Naive thymus-derived CD8-positive, alpha-beta T cell (primary cell): ENCODE results near the gene SH3RF2. TPM values are rescaled to one million over a fixed set of nuclear protein-coding genes. Genes with fewer than 3 reads are reported as not detected.
"Not testable (repeated sequence)": the region's sequence is repeated elsewhere in the genome, so short reads cannot be mapped to it uniquely, and the experiment has no call there.

Source experiments
- ATAC-seq, 2 donors: fragments of 150-1000 bp; cut with Tn5 transposase in 1 of 2; sonication (Bioruptor Pico), chemical (Tn5 transposase) in 1 of 2; 1 replicate in 1 of 2; 2 replicates in 1 of 2; pipeline ENCODE4 v1.10.0; 2021; ENCODE audit warnings: mild to moderate bottlenecking in 2 of 2, moderate library complexity in 2 of 2
- POLR2A ChIA-PET: fragments of 350-600 bp; sonication (Branson Sonifier 250); formaldehyde crosslinking; loops from one replicate; lab custom pipeline; 2021; ENCODE audit warnings: antibody characterized with exemption; lab: Charles Lee
- DNase-seq, 10 donors: peaks; one replicate each; pipeline versions ENCODE4 v3.0.0 to v3.0.0-alpha.2; 2020 to 2022
- H3K27ac Mint-ChIP-seq, 10 donors: one replicate each; pipeline ENCODE4 v1.8.0; 2020 to 2022; ENCODE audit warnings: mild to moderate bottlenecking in 10 of 10, mixed read lengths in 10 of 10, moderate library complexity in 4 of 10, inconsistent platforms in 1 of 10
- H3K27me3 Mint-ChIP-seq, 5 donors: one replicate each; pipeline ENCODE4 v1.8.0; 2021 to 2022; ENCODE audit warnings: mixed read lengths in 5 of 5
- H3K36me3 Mint-ChIP-seq, 3 donors: one replicate each; pipeline ENCODE4 v1.8.0; 2020 to 2022; ENCODE audit warnings: mixed read lengths in 3 of 3, mild to moderate bottlenecking in 2 of 3, inconsistent platforms in 1 of 3
- H3K4me1 Mint-ChIP-seq, 4 donors: one replicate each; pipeline ENCODE4 v1.8.0; 2021 to 2022; ENCODE audit warnings: mixed read lengths in 4 of 4
- H3K4me3 Mint-ChIP-seq, 10 donors: one replicate each; pipeline ENCODE4 v1.8.0; 2020 to 2022; ENCODE audit warnings: mild to moderate bottlenecking in 10 of 10, mixed read lengths in 10 of 10, moderate library complexity in 6 of 10, inconsistent platforms in 1 of 10
- H3K9me3 Mint-ChIP-seq, 9 donors: one replicate each; pipeline ENCODE4 v1.8.0; 2020 to 2022; ENCODE audit warnings: mixed read lengths in 9 of 9, mild to moderate bottlenecking in 3 of 9, inconsistent platforms in 1 of 9, moderate library complexity in 1 of 9
- polyA plus RNA-seq, 3 donors: library from polyadenylated mRNA; unstranded; fragments of 300-500 nt; fragmentation: Illumina TruSeq; gene quantifications; one replicate each; pipeline ENCODE4 v1.2.3, GENCODE V29; 2021
- total RNA-seq, 8 experiments: library from RNA in 2 of 8; stranded (reverse) in 2 of 8; gene quantifications; one replicate each; pipeline ENCODE4 v1.2.3 and lab custom pipeline; 2021 to 2026

The SH3RF2 gene
- total and polyA plus RNA-seq, 5 experiments from 2014 or later = not detected

GRCh38 chr5:146098047-146098446 is 161.7 kb downstream of the SH3RF2 start:
- Mint-ChIP-seq H3K27ac (no peak overlapping the region), H3K27me3 (no peaks in the 10 kb centered on the region), H3K9me3 (no peaks in the 10 kb centered on the region), H3K4me3 (no peak overlapping the region), H3K36me3 (peaks cover 0 to 4% (median 2%) of the 10 kb centered on the region in 3 donors), H3K4me1 (no peaks in the 10 kb centered on the region)
- ATAC-seq = no peak
- no peak for DNase-seq
- POLR2A ChIA-PET = no interaction called here

- POLR2A ChIA-PET = interaction anchor here (0.6 kb wide), 1 partner anchor 648 kb away, joined by 5 read pairs; no protein-coding TSS in a partner anchor
- H3K4me1 Mint-ChIP-seq = no peaks in the 10 kb centered on the region
- H3K27ac Mint-ChIP-seq = no peak overlapping the region
Observed at GRCh38 chr5:146101646-146102045, 165.3 kb downstream of the SH3RF2 start.

GRCh38 chr5:146103594-146103993 is 167.2 kb downstream of the SH3RF2 start:
- H3K27me3 Mint-ChIP-seq = no peaks in the 10 kb centered on the region
- H3K27ac Mint-ChIP-seq = no peak overlapping the region
- no peak for ATAC-seq
- no peaks in the 10 kb centered on the region for H3K9me3 Mint-ChIP-seq
- no peak for DNase-seq
- peaks cover 0 to 12% (median 8%) of the 10 kb centered on the region in 3 donors for H3K36me3 Mint-ChIP-seq
- POLR2A ChIA-PET = no interaction called here
- no peak overlapping the region for H3K4me3 Mint-ChIP-seq
- no peaks in the 10 kb centered on the region for H3K4me1 Mint-ChIP-seq

More at GRCh38 chr5:146101646-146102045, 165.3 kb downstream of the SH3RF2 start:
- DNase-seq (no peak), ATAC-seq (no peak)
- H3K4me3 Mint-ChIP-seq = no peak overlapping the region
- no peaks in the 10 kb centered on the region for H3K9me3 Mint-ChIP-seq
- H3K36me3 Mint-ChIP-seq = peaks cover 0 to 12% (median 12%) of the 10 kb centered on the region in 3 donors
- no peaks in the 10 kb centered on the region for H3K27me3 Mint-ChIP-seq

- H3K9me3 Mint-ChIP-seq = no peaks in the 10 kb centered on the region
- no peak within 1 kb of the TSS for H3K4me3 Mint-ChIP-seq
- ATAC-seq (no peak), DNase-seq (no peak)
- H3K4me1 Mint-ChIP-seq = peaks cover 0 to 5% (median 0%) of the 10 kb centered on the region in 4 donors
- no peak within 1 kb of the TSS for H3K27ac Mint-ChIP-seq
- POLR2A ChIA-PET = no interaction called here
- H3K27me3 Mint-ChIP-seq = no peaks in the 10 kb centered on the region
- peaks cover 0 to 15% (median 8%) of the 10 kb centered on the region in 3 donors for H3K36me3 Mint-ChIP-seq
Observed at GRCh38 chr5:146105477-146105876, 169.1 kb downstream of the SH3RF2 start, which contains the start of gene PLAC8L1. Gene PLAC8L1 (minus strand): TSS chr5:146105577. CDS start chr5:146104311, 1,266 bp downstream.

GRCh38 chr5:146107901-146108300 is 171.5 kb downstream of the SH3RF2 start:
- Mint-ChIP-seq H3K9me3 (no peaks in the 10 kb centered on the region), H3K4me3 (no peak overlapping the region), H3K27ac (peak overlapping the region in 1 of 10 donors; percentile 33), H3K36me3 (peaks cover 0 to 30% (median 13%) of the 10 kb centered on the region in 3 donors), H3K27me3 (no peaks in the 10 kb centered on the region), H3K4me1 (peaks cover 0 to 5% (median 0%) of the 10 kb centered on the region in 4 donors)
- POLR2A ChIA-PET = no interaction called here
- DNase-seq = no peak
- ATAC-seq = no peak

- H3K36me3 Mint-ChIP-seq = peaks cover 0 to 34% (median 11%) of the 10 kb centered on the region in 3 donors
- H3K27me3 Mint-ChIP-seq, POLR2A ChIA-PET, H3K4me1 Mint-ChIP-seq, H3K9me3 Mint-ChIP-seq, DNase-seq, ATAC-seq, H3K4me3 Mint-ChIP-seq: not testable (repeated sequence)
- peak overlapping the region in 3 of 10 donors; percentile 49 to 78 (median 52) for H3K27ac Mint-ChIP-seq
Observed at GRCh38 chr5:146108870-146109269, 172.5 kb downstream of the SH3RF2 start.

- H3K36me3 Mint-ChIP-seq = peaks cover 0 to 36% (median 12%) of the 10 kb centered on the region in 3 donors
- DNase-seq = no peak
- H3K27ac Mint-ChIP-seq = peak overlapping the region in 4 of 10 donors; percentile 31 to 78 (median 56)
- H3K27me3 Mint-ChIP-seq = no peaks in the 10 kb centered on the region
- H3K9me3 Mint-ChIP-seq = no peaks in the 10 kb centered on the region
- ATAC-seq = no peak
- POLR2A ChIA-PET = no interaction called here
- H3K4me3 Mint-ChIP-seq = no peak overlapping the region
- peaks cover 0 to 5% (median 0%) of the 10 kb centered on the region in 4 donors for H3K4me1 Mint-ChIP-seq
Observed at GRCh38 chr5:146109379-146109778, 173.0 kb downstream of the SH3RF2 start.

GRCh38 chr5:146111409-146111808 is 175.0 kb downstream of the SH3RF2 start:
- Mint-ChIP-seq H3K27ac (peak overlapping the region in 3 of 10 donors; percentile 3 to 41 (median 40)), H3K9me3 (no peaks in the 10 kb centered on the region), H3K4me1 (peaks cover 0 to 5% (median 0%) of the 10 kb centered on the region in 4 donors)

GRCh38 chr5:146112476-146112875 is 176.1 kb downstream of the SH3RF2 start:
- ATAC-seq = no peak
- DNase-seq = no peak
- POLR2A ChIA-PET = no interaction called here
- peaks cover 0 to 59% (median 8%) of the 10 kb centered on the region in 3 donors for H3K36me3 Mint-ChIP-seq
- no peak overlapping the region for H3K27ac Mint-ChIP-seq
- H3K4me1 Mint-ChIP-seq = peaks cover 0 to 5% (median 0%) of the 10 kb centered on the region in 4 donors
- no peaks in the 10 kb centered on the region for H3K27me3 Mint-ChIP-seq
- H3K9me3 Mint-ChIP-seq = no peaks in the 10 kb centered on the region
- H3K4me3 Mint-ChIP-seq = no peak overlapping the region

More at GRCh38 chr5:146111409-146111808, 175.0 kb downstream of the SH3RF2 start:
- DNase-seq (no peak), ATAC-seq (no peak)
- H3K27me3 Mint-ChIP-seq = no peaks in the 10 kb centered on the region
- POLR2A ChIA-PET = no interaction called here
- H3K4me3 Mint-ChIP-seq = no peak overlapping the region
- peaks cover 0 to 50% (median 8%) of the 10 kb centered on the region in 3 donors for H3K36me3 Mint-ChIP-seq

Other genes with a start within 250 kb of the SH3RF2 start
- not detected for gene PRELID2, start 101.2 kb upstream of the SH3RF2 start, total RNA-seq
- under 1 TPM in 1 of 3 donors, not detected in 2; 0.38 TPM for gene PRELID2, start 101.2 kb upstream of the SH3RF2 start, polyA plus RNA-seq
- not detected for gene GRXCR2, start 63.6 kb upstream of the SH3RF2 start, total RNA-seq
- gene GRXCR2, start 63.6 kb upstream of the SH3RF2 start, polyA plus RNA-seq = not detected
- 1 to 10 TPM; 1.8 to 2.3 TPM for gene PLAC8L1, start 169.0 kb downstream of the SH3RF2 start, total RNA-seq
- not detected for gene PLAC8L1, start 169.0 kb downstream of the SH3RF2 start, polyA plus RNA-seq
- gene LARS1, start 246.1 kb downstream of the SH3RF2 start, total RNA-seq = 100 to 1,000 TPM; 178 to 187 TPM
- 100 to 1,000 TPM in 2 of 3 donors, 10 to 100 TPM in 1; 72.5 to 133 (median 110) TPM for gene LARS1, start 246.1 kb downstream of the SH3RF2 start, polyA plus RNA-seq